ENCODE measurements around the gene USP13. TPM values are rescaled to one million over a fixed set of nuclear protein-coding genes. Genes with fewer than 3 reads are reported as not detected.

Gene USP13
- total and polyA plus RNA-seq, 2 donors (not counting 3 experiments of a cell fraction or from before 2014, with no cell fraction given), result 5.8 to 24.0 TPM

- no peaks in the 10 kb centered on the region for H3K36me3 ChIP-seq (ENCODE audit: control insufficient read depth in 2 of 2, extremely low read depth in 1 of 2, insufficient read depth in 2 of 2, low read length in 2 of 2)
- H3K79me2 ChIP-seq (ENCODE audit: control insufficient read depth, insufficient read depth, low read length), result peaks cover 70% of the 10 kb centered on the region
- H2AFZ ChIP-seq (ENCODE audit: low read depth, low read length), result no peak overlapping the region
- ChIA-PET CTCF (interaction anchor here (1.1 to 2.1 kb wide), 3 partner anchors 8 to 13 kb away, joined by 4 to 9 read pairs (median 4); no protein-coding TSS in a partner anchor), POLR2A (no interaction called here)
- no TSS peak for BruUV-seq (replicated peaks)
- H3K4me3 ChIP-seq (replicated peaks in 1 of 3; ENCODE audit: insufficient read depth in 1 of 3, low read depth in 1 of 3, low read length in 3 of 3), result no peak overlapping the region
- no peaks in the 10 kb centered on the region for H3K9me1 ChIP-seq (replicated peaks; ENCODE audit: control insufficient read depth, extremely low read depth, insufficient read depth, low read length)
- FAIRE-seq, result no peak
- H3K9ac ChIP-seq (replicated peaks; ENCODE audit: extremely low read depth, insufficient read depth, low read length), result no peak overlapping the region
- peaks cover 10% of the 10 kb centered on the region for H3K4me1 ChIP-seq (ENCODE audit: control insufficient read depth, extremely low read depth, insufficient read depth, low read length)
- dilution Hi-C loops (cut with MboI; ENCODE audit: extremely low pct_ligation_motif_present, low sequenced_read_pairs) (no loop called here), intact Hi-C loops (cut with micrococcal nuclease) (no loop called here)
- no peak overlapping the region for H3K27ac ChIP-seq (ENCODE audit: insufficient read depth, low read depth, low read length)
- DNase-seq (ENCODE audit: low read depth, low spot score), result no peak
- no peak overlapping the region for H3K4me2 ChIP-seq (ENCODE audit: insufficient read depth, low read length)
- H3K27me3 ChIP-seq (ENCODE audit: control insufficient read depth in 2 of 2, insufficient read depth in 2 of 2, low read length in 2 of 2), result no peaks in the 10 kb centered on the region
- H4K20me1 ChIP-seq (replicated peaks; ENCODE audit: control insufficient read depth, extremely low read depth, insufficient read depth, low read length), result peaks cover 3% of the 10 kb centered on the region
- no peaks in the 10 kb centered on the region for H3K9me3 ChIP-seq (replicated peaks; ENCODE audit: control insufficient read depth, insufficient read depth, low read length)
- TF ChIP-seq MYC (IDR thresholded peaks at IDR 0.05; ENCODE audit: low read depth, low read length) (no peak), POLR2A (IDR thresholded peaks at IDR 0.05; ENCODE audit: low read depth, low read length) (no peak), CTCF (IDR thresholded peaks at IDR 0.05; ENCODE audit: extremely low read depth in 1 of 2, insufficient read depth in 1 of 2, low read depth in 1 of 2, low read length in 2 of 2) (no peak), FOS (IDR thresholded peaks at IDR 0.05; ENCODE audit: borderline replicate concordance, insufficient read depth, low read length) (no peak), EZH2 (IDR thresholded peaks at IDR 0.05; ENCODE audit: borderline replicate concordance, low read depth, low read length, severe bottlenecking) (no peak), JUN (IDR thresholded peaks at IDR 0.05; ENCODE audit: borderline replicate concordance, insufficient read depth, insufficient read length, low read depth) (no peak), POLR2AphosphoS5 (IDR thresholded peaks at IDR 0.05; ENCODE audit: insufficient read depth, low read depth, low read length) (no peak)
These were observed 5.8 kb downstream of the USP13 start for GRCh38 chr3:179658606-179659005.

Measured in endothelial cell of umbilical vein (primary cell).